Natural killer cell (primary cell): ENCODE measurements around the gene PTCH2. TPM values are rescaled to one million over a fixed set of nuclear protein-coding genes. Genes with fewer than 3 reads are reported as not detected.
A peak's percentile ranks its signal among the peaks of the same experiment; 100 is the strongest.

Source experiments
- ATAC-seq, 3 donors: fragments of 150-1000 bp in 2 of 3; fragments of 200-7000 bp in 1 of 3; cut with Tn5 transposase; 1 replicate in 1 of 3; 2 replicates in 2 of 3; pipeline ENCODE4 v1.10.0; 2021; ENCODE audit warnings: mild to moderate bottlenecking in 2 of 3, moderate library complexity in 2 of 3
- DNase-seq, 2 donors: peaks; one replicate each; pipeline versions ENCODE4 v3.0.0 to v3.0.0-alpha.2; 2013 to 2021; ENCODE audit warnings: mixed read lengths in 1 of 2
- H3K27ac ChIP-seq: one replicate; pipeline ENCODE4 v1.5.1; 2013; ENCODE audit warnings: mild to moderate bottlenecking, low read length
- H3K27me3 ChIP-seq: one replicate; pipeline ENCODE4 v1.6.1; 2013; ENCODE audit warnings: low read length; ENCODE audit not compliant: control insufficient read depth, insufficient read depth
- H3K36me3 ChIP-seq: one replicate; pipeline ENCODE4 v1.6.1; 2013; ENCODE audit warnings: low read length; ENCODE audit not compliant: control insufficient read depth, insufficient read depth
- H3K4me1 ChIP-seq: one replicate; pipeline ENCODE4 v1.6.1; 2013; ENCODE audit warnings: low read length; ENCODE audit not compliant: control insufficient read depth, insufficient read depth
- H3K4me3 ChIP-seq: one replicate; pipeline ENCODE4 v1.5.1; 2013; ENCODE audit warnings: low read length
- H3K9me3 ChIP-seq: one replicate; pipeline ENCODE4 v1.6.1; 2013; ENCODE audit warnings: low read length; ENCODE audit not compliant: control insufficient read depth, insufficient read depth
- H3K27ac Mint-ChIP-seq, 2 donors: one replicate each; pipeline ENCODE4 v1.8.0; 2022; ENCODE audit warnings: mild to moderate bottlenecking in 2 of 2, mixed read lengths in 2 of 2, moderate library complexity in 1 of 2
- H3K27me3 Mint-ChIP-seq, 2 donors: one replicate each; pipeline ENCODE4 v1.8.0; 2022; ENCODE audit warnings: low read depth in 2 of 2, mixed read lengths in 2 of 2
- H3K36me3 Mint-ChIP-seq: one replicate; pipeline ENCODE4 v1.8.0; 2022; ENCODE audit warnings: mixed read lengths
- H3K4me1 Mint-ChIP-seq, 2 donors: one replicate each; pipeline ENCODE4 v1.8.0; 2022; ENCODE audit warnings: mixed read lengths in 2 of 2
- H3K4me3 Mint-ChIP-seq: one replicate; pipeline ENCODE4 v1.8.0; 2022; ENCODE audit warnings: mild to moderate bottlenecking, moderate library complexity, mixed read lengths
- H3K9me3 Mint-ChIP-seq, 2 donors: one replicate each; pipeline ENCODE4 v1.8.0; 2022; ENCODE audit warnings: mixed read lengths in 2 of 2
- WGBS: methylation state at CpG from one replicate; pipeline ENCODE4 v1.1.7; 2013; ENCODE audit warnings: missing lambda C conversion rate; ENCODE audit not compliant: insufficient coverage; 5-methylcytosine and 5-hydroxymethylcytosine counted together
- intact Hi-C: fragments of 100-400 bp; cut with micrococcal nuclease; formaldehyde crosslinking; loops from one replicate; pipeline ENCODE4 v1.14.2; 2022
- total RNA-seq, 4 donors: library from RNA; stranded (reverse); fragments of 120-200 nt in 1 of 4; gene quantifications; one replicate each; pipeline versions ENCODE4 v1.2.3 to v1.2.4, GENCODE V29; 2013 to 2022
- TF ChIP-seq, protein P1 (sequence below): fragments of 200-600 bp; IDR thresholded peaks from one replicate; pipeline ENCODE4 v1.8.0; 2022; ENCODE audit warnings: antibody characterized with exemption

PTCH2 gene
- total RNA-seq, 3 donors from 2014 or later (not counting 1 experiment from before 2014, with no cell fraction given) = 1.8 to 3.1 (median 2.4) TPM

DNA sequence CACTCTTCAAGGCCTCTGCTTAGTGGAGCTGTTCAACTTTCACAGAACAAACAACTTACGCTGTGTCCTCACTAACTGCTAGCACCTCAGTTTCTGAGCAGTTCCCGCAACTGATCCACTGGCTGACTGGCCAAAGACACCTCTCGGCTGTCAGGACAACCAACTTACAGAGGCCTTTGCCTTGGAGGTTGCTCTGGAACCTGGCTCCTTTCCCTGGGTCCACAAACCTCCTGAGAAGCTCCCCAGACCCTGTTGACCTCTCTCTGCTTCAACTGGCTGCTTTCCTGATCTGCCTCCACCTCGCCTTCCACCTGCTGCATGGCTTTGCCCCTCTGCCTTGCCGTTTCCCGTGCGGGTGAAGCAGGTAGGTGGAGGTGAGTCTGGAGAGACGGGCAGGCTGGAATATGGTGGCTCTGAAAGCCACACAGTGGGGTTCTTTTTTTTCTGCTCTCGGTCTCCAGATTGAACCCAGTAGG, 21.8 kb downstream of the PTCH2 start:
- intact Hi-C loops = no loop called here
- Mint-ChIP-seq H3K4me3 (peak overlapping the region; percentile 94), H3K4me1 (peaks cover 26 to 38% of the 10 kb centered on the region in 2 donors), H3K9me3 (no peaks in the 10 kb centered on the region), H3K36me3 (no peaks in the 10 kb centered on the region), H3K27me3 (peaks cover 0 to 1% of the 10 kb centered on the region in 2 donors), H3K27ac (peak overlapping the region; percentile 99 to 100)
- ATAC-seq (no peak), DNase-seq (no peak)
- Histone ChIP-seq H3K36me3 (no peaks in the 10 kb centered on the region), H3K27ac (no peak overlapping the region), H3K4me1 (peaks cover 30% of the 10 kb centered on the region), H3K27me3 (no peaks in the 10 kb centered on the region), H3K4me3 (no peak overlapping the region), H3K9me3 (no peaks in the 10 kb centered on the region)
- TF ChIP-seq, protein P1, sequence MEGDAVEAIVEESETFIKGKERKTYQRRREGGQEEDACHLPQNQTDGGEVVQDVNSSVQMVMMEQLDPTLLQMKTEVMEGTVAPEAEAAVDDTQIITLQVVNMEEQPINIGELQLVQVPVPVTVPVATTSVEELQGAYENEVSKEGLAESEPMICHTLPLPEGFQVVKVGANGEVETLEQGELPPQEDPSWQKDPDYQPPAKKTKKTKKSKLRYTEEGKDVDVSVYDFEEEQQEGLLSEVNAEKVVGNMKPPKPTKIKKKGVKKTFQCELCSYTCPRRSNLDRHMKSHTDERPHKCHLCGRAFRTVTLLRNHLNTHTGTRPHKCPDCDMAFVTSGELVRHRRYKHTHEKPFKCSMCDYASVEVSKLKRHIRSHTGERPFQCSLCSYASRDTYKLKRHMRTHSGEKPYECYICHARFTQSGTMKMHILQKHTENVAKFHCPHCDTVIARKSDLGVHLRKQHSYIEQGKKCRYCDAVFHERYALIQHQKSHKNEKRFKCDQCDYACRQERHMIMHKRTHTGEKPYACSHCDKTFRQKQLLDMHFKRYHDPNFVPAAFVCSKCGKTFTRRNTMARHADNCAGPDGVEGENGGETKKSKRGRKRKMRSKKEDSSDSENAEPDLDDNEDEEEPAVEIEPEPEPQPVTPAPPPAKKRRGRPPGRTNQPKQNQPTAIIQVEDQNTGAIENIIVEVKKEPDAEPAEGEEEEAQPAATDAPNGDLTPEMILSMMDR = no peak
- WGBS = 92% methylated on average over 9 of the region's 9 CpGs

DNA sequence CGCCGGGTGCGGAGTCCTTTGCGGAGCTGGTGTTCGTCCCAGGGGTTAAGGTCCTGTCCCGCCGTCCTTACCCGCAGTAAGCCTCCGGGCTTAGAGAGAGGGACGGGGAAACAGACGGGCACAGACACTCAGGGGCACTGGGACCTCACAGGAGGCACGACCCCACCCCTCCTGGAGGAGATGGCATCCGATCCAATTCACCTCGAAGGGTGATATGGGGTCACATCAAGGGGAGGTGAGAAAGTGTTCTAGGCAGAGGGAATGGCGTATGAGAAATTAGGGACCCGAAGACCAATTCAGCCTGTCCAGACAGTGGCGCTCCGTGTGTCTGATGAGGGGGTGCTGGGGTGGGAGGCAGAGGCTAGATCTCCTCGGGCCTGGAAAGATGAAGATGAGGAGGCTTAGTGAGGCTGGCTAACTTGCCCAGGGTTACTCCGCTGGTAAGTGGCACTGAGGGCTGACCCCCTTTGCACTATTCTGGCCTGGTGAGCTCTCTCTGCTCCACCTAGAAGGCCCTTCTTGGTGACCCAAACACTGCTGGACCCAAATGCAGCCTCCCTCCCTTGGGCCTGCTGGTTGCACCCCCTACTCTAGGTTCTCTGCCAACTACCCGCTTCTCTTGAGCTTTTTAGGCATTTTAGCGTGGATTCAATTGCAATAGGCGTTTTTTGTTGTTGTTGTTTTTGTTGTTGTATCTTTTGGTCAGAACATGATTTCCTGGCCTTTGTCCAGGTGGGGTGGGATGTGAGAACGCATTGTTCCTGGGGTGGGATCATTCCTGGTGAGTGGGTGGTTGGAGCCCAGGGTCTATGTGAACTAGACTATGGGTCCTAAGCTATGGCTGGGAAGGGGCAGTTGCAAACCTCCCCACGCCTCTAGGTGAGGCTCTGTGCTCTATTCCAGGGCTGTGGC, 22.5 kb downstream of the PTCH2 start:
- H3K4me3 Mint-ChIP-seq = peak overlapping the region; percentile 94

GRCh38 chr1:44819608-44820327, 23.3 kb downstream of the PTCH2 start:
- Mint-ChIP-seq H3K9me3 (no peaks in the 10 kb centered on the region), H3K36me3 (no peaks in the 10 kb centered on the region), H3K4me1 (peaks cover 33 to 44% of the 10 kb centered on the region in 2 donors), H3K27me3 (no peaks in the 10 kb centered on the region), H3K27ac (peak overlapping the region; percentile 99 to 100), H3K4me3 (peak overlapping the region; percentile 94)
- Histone ChIP-seq H3K4me3 (peak overlapping the region; percentile 76), H3K36me3 (no peaks in the 10 kb centered on the region), H3K4me1 (peaks cover 30% of the 10 kb centered on the region), H3K9me3 (no peaks in the 10 kb centered on the region), H3K27ac (peak overlapping the region; percentile 100), H3K27me3 (no peaks in the 10 kb centered on the region)
- under 1% methylated on average over 33 of the region's 33 CpGs for WGBS
- DNase-seq (peak; percentile 83 to 91), ATAC-seq (peak; percentile 79 to 91 (median 81))
- TF ChIP-seq, protein P1 = no peak
- intact Hi-C loops = loop anchor here (1.0 to 2.0 kb wide), 3 partner anchors 19 to 89 kb away; partner anchors contain the start of genes PLK3 and RNU5D-1

More for the DNA sequence above, 22.5 kb downstream of the PTCH2 start:
- H3K9me3 ChIP-seq = no peaks in the 10 kb centered on the region
- Mint-ChIP-seq H3K4me1 (peaks cover 26 to 38% of the 10 kb centered on the region in 2 donors), H3K27ac (peak overlapping the region; percentile 99 to 100), H3K36me3 (no peaks in the 10 kb centered on the region), H3K9me3 (no peaks in the 10 kb centered on the region), H3K27me3 (no peaks in the 10 kb centered on the region)
- H3K4me3 ChIP-seq = peak overlapping the region; percentile 76
- peaks cover 30% of the 10 kb centered on the region for H3K4me1 ChIP-seq
- H3K36me3 ChIP-seq = no peaks in the 10 kb centered on the region
- intact Hi-C loops = no loop called here
- WGBS = 24% methylated on average over 25 of the region's 25 CpGs
- H3K27me3 ChIP-seq = no peaks in the 10 kb centered on the region
- DNase-seq (no peak), ATAC-seq (no peak)
- TF ChIP-seq, protein P1 = no peak
- H3K27ac ChIP-seq = peak overlapping the region; percentile 100
